GM23338 (cell line): ENCODE measurements around the gene CEP20. TPM values are rescaled to one million over a fixed set of nuclear protein-coding genes. Genes with fewer than 3 reads are reported as not detected.

Source experiments
- ATAC-seq: fragments of 200-7000 bp; cut with Tn5 transposase; 3 replicates; pipeline ENCODE4 v1.9.1; 2020
- DNase-seq: peaks from one replicate; pipeline ENCODE4 v3.0.0-alpha.2; 2015; ENCODE audit warnings: low spot score
- H2AFZ ChIP-seq: fragments of 200-600 bp; sonication (generic); 2 replicates; pipeline ENCODE4 v1.8.0; 2016; ENCODE audit warnings: antibody characterized with exemption, mild to moderate bottlenecking, moderate library complexity
- H3F3A ChIP-seq: fragments of 200-600 bp; sonication (generic); replicated peaks from 2 replicates; pipeline ENCODE4 v1.8.0; 2017; ENCODE audit warnings: antibody characterized with exemption, mixed run types, low read depth
- H3K27ac ChIP-seq: fragments of 200-600 bp; sonication (generic); 2 replicates; pipeline ENCODE4 v1.6.1; 2016; ENCODE audit warnings: low read depth
- H3K27me3 ChIP-seq: fragments of 200-600 bp; sonication (generic); 2 replicates; pipeline ENCODE4 v1.8.0; 2016; ENCODE audit warnings: mild to moderate bottlenecking, mixed run types, moderate library complexity; ENCODE audit not compliant: insufficient read depth
- H3K36me3 ChIP-seq: fragments of 200-600 bp; sonication (generic); 2 replicates; pipeline ENCODE4 v1.8.0; 2016; ENCODE audit warnings: mild to moderate bottlenecking; ENCODE audit not compliant: insufficient read depth
- H3K4me1 ChIP-seq: fragments of 200-600 bp; sonication (generic); 2 replicates; pipeline ENCODE4 v1.8.0; 2016; ENCODE audit warnings: mild to moderate bottlenecking, moderate library complexity; ENCODE audit not compliant: insufficient read depth
- H3K4me2 ChIP-seq: fragments of 200-600 bp; sonication (generic); 2 replicates; pipeline ENCODE4 v1.7.1; 2017; ENCODE audit warnings: mixed run types
- H3K4me3 ChIP-seq: fragments of 200-600 bp; sonication (generic); 2 replicates; pipeline ENCODE4 v1.6.1; 2016; ENCODE audit warnings: mixed run types
- H3K79me2 ChIP-seq: fragments of 200-600 bp; sonication (generic); replicated peaks from 2 replicates; pipeline ENCODE4 v1.8.0; 2017; ENCODE audit warnings: mild to moderate bottlenecking; ENCODE audit not compliant: insufficient read depth
- H3K9me2 ChIP-seq: fragments of 200-600 bp; sonication (generic); 2 replicates; pipeline ENCODE4 v1.8.0; 2017; ENCODE audit not compliant: insufficient read depth
- H4K20me1 ChIP-seq: fragments of 200-600 bp; sonication (generic); replicated peaks from 2 replicates; pipeline ENCODE4 v1.8.0; 2017; ENCODE audit warnings: mild to moderate bottlenecking; ENCODE audit not compliant: insufficient read depth
- H3K27ac Mint-ChIP-seq: 2 replicates; pipeline ENCODE4 v1.8.0; 2020; ENCODE audit warnings: inconsistent platforms, mild to moderate bottlenecking, moderate library complexity, mixed read lengths
- H3K27me3 Mint-ChIP-seq: 3 replicates; pipeline ENCODE4 v1.8.0; 2022; ENCODE audit warnings: low read depth, mild to moderate bottlenecking, moderate library complexity, mixed read lengths, inconsistent platforms; ENCODE audit not compliant: insufficient read depth, poor library complexity
- H3K36me3 Mint-ChIP-seq: 3 replicates; pipeline ENCODE4 v1.8.0; 2021; ENCODE audit warnings: low read depth, mild to moderate bottlenecking, inconsistent platforms, moderate library complexity, mixed read lengths
- H3K4me1 Mint-ChIP-seq: 3 replicates; pipeline ENCODE4 v1.8.0; 2020; ENCODE audit warnings: mild to moderate bottlenecking, inconsistent platforms, mixed read lengths
- H3K4me3 Mint-ChIP-seq: 3 replicates; pipeline ENCODE4 v1.8.0; 2021; ENCODE audit warnings: moderate library complexity, mild to moderate bottlenecking, inconsistent platforms, mixed read lengths
- H3K9me3 Mint-ChIP-seq: 3 replicates; pipeline ENCODE4 v1.8.0; 2020; ENCODE audit warnings: moderate library complexity, mild to moderate bottlenecking, inconsistent platforms, mixed read lengths
- CREB1 ChIP-seq: fragments of 250-450 bp; sonication (Bioruptor Pico); IDR thresholded peaks from 2 replicates; pipeline ENCODE4 v1.5.0; 2020; ENCODE audit warnings: low read depth, mild to moderate bottlenecking, moderate library complexity
- CTCF ChIP-seq, 2 experiments: fragments of 200-600 bp in 1 of 2; sonication (generic) in 1 of 2; conservative IDR thresholded peaks; 2 replicates each; pipeline versions ENCODE4 v1.5.1 to v1.6.1; 2016 to 2017; ENCODE audit warnings: antibody characterized with exemption in 2 of 2, low read depth in 2 of 2, mild to moderate bottlenecking in 2 of 2, moderate library complexity in 1 of 2
- ETS1 ChIP-seq: IDR thresholded peaks from 2 replicates; pipeline ENCODE4 v1.6.1; 2016; ENCODE audit warnings: antibody characterized with exemption
- EZH2 ChIP-seq: fragments of 200-600 bp; sonication (generic); IDR thresholded peaks from one replicate; pipeline ENCODE4 v1.8.0; 2017; ENCODE audit warnings: antibody characterized with exemption, mild to moderate bottlenecking, low read depth; ENCODE audit not compliant: unreplicated experiment
- EZH2phosphoT487 ChIP-seq: fragments of 200-600 bp; sonication (generic); IDR thresholded peaks from one replicate; pipeline ENCODE4 v1.8.1; 2018; ENCODE audit warnings: antibody characterized with exemption; ENCODE audit not compliant: unreplicated experiment
- JUNB ChIP-seq: IDR thresholded peaks from one replicate; pipeline ENCODE4 v1.6.1; 2016; ENCODE audit warnings: antibody characterized with exemption; ENCODE audit not compliant: unreplicated experiment
- NANOG ChIP-seq: IDR thresholded peaks from 2 replicates; pipeline ENCODE4 v1.6.1; 2016; ENCODE audit warnings: antibody characterized with exemption, borderline replicate concordance
- POLR2AphosphoS5 ChIP-seq: IDR thresholded peaks from 2 replicates; pipeline ENCODE4 v1.6.1; 2016; ENCODE audit warnings: antibody characterized with exemption, low read depth
- REST ChIP-seq: IDR thresholded peaks from one replicate; pipeline ENCODE4 v1.6.1; 2018; ENCODE audit warnings: antibody characterized with exemption; ENCODE audit not compliant: unreplicated experiment
- STAT1 ChIP-seq: IDR thresholded peaks from one replicate; pipeline ENCODE4 v1.6.1; 2016; ENCODE audit warnings: antibody characterized with exemption; ENCODE audit not compliant: unreplicated experiment
- ZNF114 ChIP-seq: fragments of 250-450 bp; sonication (Bioruptor Pico); IDR thresholded peaks from 2 replicates; pipeline ENCODE4 v1.5.0; 2020; ENCODE audit warnings: mild to moderate bottlenecking, moderate library complexity
- ZNF331 ChIP-seq: fragments of 250-450 bp; sonication (Bioruptor Pico); IDR thresholded peaks from 2 replicates; pipeline ENCODE4 v1.5.0; 2020; ENCODE audit warnings: low read depth, mild to moderate bottlenecking, moderate library complexity
- ZNF462 ChIP-seq: fragments of 250-450 bp; sonication (Bioruptor Pico); IDR thresholded peaks from 2 replicates; pipeline ENCODE4 v1.5.0; 2020; ENCODE audit warnings: mild to moderate bottlenecking, moderate library complexity
- polyA plus RNA-seq: library from polyadenylated mRNA; unstranded; fragments of >200 nt; fragmentation: Nextera tagmentation; extraction: Ambion mirVana; gene quantifications from 2 replicates; pipeline ENCODE4 v1.2.1, GENCODE V29; 2016
- total RNA-seq: library from RNA; depleted of rRNA; stranded (reverse); fragments of >200 nt; shearing (Covaris generic); gene quantifications from 2 replicates; pipeline ENCODE4 v1.2.3, GENCODE V29; 2014

The CEP20 gene
- total and polyA plus RNA-seq, 2 experiments from 2014 or later = 60.2 to 70.9 TPM

DNA sequence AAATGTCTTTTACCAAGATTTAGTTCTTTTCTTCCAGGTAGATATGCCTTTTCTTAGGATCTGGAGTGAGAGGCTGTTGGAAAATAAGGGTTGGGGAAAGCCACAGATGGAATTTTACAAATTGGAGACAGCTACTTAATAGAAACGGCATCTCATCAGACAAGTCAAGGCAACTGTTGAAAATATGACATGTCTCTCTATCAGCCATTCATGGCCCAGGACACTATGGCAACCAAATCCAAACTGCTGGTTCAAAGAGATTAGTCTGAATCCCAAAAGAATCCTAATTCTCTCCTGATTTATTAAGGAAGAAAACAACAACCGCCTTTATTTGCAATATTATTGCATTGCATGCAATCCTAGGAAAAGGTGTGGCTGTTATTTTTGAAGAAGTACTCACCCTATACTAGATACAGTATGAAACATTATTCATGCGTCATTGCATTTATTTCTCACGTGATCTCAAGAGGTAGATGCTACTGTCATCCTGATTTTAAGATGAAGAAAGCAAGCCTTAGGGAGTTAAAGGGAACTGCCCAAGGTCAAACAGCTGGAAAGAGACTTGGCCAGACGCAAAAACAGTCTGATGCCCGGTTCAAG is 12.6 kb upstream of the CEP20 start:
- H3K27ac Mint-ChIP-seq = no peak overlapping the region
- no peak overlapping the region for H3K4me3 Mint-ChIP-seq
- no peaks in the 10 kb centered on the region for H3K4me1 ChIP-seq
- H3K36me3 ChIP-seq = no peaks in the 10 kb centered on the region
- ATAC-seq = no peak
- peaks cover 3% of the 10 kb centered on the region; the same call in 1 of the 3 replicates for H3K4me1 Mint-ChIP-seq
- no peaks in the 10 kb centered on the region for H3K79me2 ChIP-seq
- H3K9me3 Mint-ChIP-seq = peaks cover 4% of the 10 kb centered on the region; the same call in 2 of the 3 replicates
- no peaks in the 10 kb centered on the region for H3F3A ChIP-seq
- no peak for DNase-seq
- 0 out of 2 replicates have a peak overlapping the region, but pooled peaks have one; percentile 43 for H2AFZ ChIP-seq
- H3K27me3 Mint-ChIP-seq = peaks cover 6% of the 10 kb centered on the region
- no peak overlapping the region for H3K4me3 ChIP-seq
- H3K36me3 Mint-ChIP-seq = 0 out of 3 replicates have a peak, but pooled peaks cover 3% of the 10 kb centered on the region
- TF ChIP-seq STAT1 = no peak
- TF ChIP-seq EZH2 = no peak
- no peak for TF ChIP-seq ZNF114
- TF ChIP-seq NANOG = no peak
- no peak for TF ChIP-seq JUNB
- TF ChIP-seq CREB1 (CRISPR knock-in tag) = no peak
- TF ChIP-seq POLR2AphosphoS5 = no peak
- TF ChIP-seq ZNF462 (CRISPR knock-in tag) = no peak
- TF ChIP-seq ZNF331 (CRISPR knock-in tag) = no peak
- TF ChIP-seq CTCF (conservative IDR thresholded peaks at IDR 0.05; ENCODE audit: low read depth in 2 of 2) = no peak
- no peak for TF ChIP-seq ETS1
- TF ChIP-seq REST = no peak
- TF ChIP-seq EZH2phosphoT487 = no peak
- H3K27ac ChIP-seq = no peak overlapping the region
- no peaks in the 10 kb centered on the region for H4K20me1 ChIP-seq
- H3K27me3 ChIP-seq = no peaks in the 10 kb centered on the region
- no peak overlapping the region for H3K4me2 ChIP-seq
- no peaks in the 10 kb centered on the region for H3K9me2 ChIP-seq
